ENCODE results near the gene PDCD10.

The PDCD10 gene

DNA sequence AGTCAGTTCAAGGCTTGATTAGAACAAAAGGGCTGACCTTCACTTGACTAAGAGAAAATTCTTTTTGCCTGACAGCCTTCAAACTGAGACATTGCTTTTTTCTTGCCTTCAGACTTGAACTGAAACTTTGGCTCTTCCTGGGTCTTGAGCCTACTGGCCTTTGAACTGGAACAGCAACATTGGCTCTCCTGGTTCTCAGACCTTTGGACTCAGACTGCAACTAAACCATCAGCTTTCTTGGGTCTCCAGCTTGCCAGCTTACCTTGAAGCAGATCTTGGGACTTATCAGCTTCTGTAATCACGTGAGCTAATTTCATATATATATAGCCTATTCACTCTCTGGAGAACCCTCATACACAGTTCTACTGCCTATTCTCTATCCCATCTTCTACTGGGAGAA lies 61.5 kb downstream of the PDCD10 start:
- no peak for DNase-seq

- no peak for DNase-seq
Observed at GRCh38 chr3:167671878-167672427, 62.7 kb downstream of the PDCD10 start.

DNA sequence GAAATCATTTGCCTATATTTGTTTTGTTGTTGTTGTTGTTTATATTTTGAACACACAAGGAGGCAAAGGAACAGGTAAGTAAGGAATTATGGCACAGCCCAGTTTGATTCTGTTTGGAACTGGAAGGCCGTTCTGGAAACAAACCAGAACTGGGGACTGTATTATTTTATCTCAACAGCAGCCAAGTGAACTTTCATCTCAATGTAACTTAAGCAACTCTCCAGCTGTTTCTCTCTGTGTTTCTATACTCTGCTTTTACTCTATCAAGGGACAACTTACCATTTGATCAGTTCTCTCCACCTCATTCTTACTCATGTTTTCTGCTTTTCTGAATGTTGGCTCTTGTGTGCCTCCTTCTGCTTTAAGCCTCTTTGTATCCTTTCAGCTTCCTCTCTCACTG lies 65.0 kb downstream of the PDCD10 start:
- DNase-seq = no peak

DNA sequence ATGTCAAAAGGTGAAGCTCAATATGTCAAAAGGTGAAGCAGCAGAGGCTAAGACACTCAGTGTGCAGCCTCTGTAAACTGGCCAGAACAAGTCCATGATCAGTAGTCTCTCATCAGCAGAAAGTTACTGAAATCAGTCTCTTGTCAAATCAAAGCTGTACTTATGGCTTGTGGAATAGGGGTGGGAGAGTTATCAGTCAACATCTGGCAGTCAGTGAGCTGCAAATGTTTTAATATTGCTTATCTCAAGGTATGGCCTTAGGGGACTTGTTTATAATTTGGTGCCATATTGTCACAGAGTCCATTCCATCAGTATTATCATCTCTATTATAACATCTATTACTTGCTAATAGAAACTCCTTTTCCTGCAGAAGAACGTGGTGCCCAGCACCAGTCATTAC lies 66.0 kb downstream of the PDCD10 start:
- no peak for DNase-seq

DNA sequence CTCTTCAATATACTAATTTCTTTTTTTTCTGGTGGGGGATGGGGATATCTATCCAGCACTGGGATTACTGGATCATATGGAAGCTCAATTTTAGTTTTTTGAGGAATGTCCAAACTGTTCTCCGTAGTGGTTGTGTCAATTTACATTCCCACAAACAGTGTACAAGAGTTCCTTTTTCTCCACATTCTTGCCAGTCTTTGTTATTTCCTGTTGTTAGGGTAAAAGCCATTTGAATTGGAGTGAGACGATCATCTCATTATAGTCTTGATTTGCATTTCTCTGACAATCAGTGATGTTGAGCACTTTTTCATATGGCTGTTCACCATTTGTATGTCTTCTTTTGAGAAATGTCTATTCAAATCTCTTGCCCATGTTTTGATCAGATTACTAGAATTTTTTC lies 68.1 kb downstream of the PDCD10 start:
- DNase-seq = no peak

- DNase-seq = no peak
Observed at GRCh38 chr3:167662919-167663400, 71.7 kb downstream of the PDCD10 start.

DNA sequence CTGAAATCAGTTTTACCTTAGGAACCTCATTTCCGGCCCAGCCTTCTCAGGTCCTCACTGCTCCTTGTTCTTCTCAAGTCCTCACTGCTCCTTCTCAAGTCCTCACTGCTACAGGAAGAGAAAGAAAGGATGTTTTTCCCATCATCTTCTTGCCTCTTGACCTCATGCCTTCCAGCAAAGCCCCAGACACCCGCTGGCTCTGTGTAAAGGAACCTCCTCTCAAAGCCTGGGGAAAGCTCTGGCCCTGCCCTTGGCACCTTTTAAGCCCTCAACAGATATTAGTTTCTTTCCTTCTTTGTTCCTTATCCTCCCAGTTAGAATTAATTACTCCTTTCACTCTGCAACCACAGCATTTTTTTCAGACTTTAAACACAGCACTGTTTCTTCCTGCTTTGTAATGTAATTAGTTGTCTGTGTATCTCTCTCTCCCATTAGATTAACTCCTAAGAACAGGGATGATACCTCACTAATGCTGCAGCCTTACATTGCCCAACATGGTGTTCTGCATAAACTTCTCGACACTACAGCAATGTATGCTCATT lies 76.9 kb downstream of the PDCD10 start:
- DNase-seq = no peak

DNA sequence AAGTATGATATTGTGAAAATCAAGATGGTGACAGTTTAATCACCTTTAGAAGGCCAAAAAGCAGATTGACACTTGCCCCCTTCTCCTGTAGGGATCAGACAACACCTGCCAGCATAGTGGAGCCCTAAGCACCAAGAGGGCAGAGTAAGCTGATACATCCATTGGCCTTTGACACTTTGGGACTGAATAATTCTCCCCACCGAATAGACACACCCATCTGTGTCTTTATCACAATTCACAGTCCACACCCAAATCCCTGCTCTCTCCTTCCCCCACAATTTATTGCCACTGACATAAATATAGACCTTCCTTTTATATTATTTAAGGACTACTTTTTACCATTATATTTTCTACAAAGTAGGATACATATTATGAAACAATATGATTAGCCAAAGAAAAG lies 77.9 kb downstream of the PDCD10 start:
- DNase-seq = no peak

GRCh38 chr3:167653760-167654159 lies 80.9 kb downstream of the PDCD10 start, which contains the start of gene WDR49:
WDR49 (minus strand) TSS chr3:167653942; CDS start chr3:167653425, 517 bp downstream.
- no peak for DNase-seq

DNA sequence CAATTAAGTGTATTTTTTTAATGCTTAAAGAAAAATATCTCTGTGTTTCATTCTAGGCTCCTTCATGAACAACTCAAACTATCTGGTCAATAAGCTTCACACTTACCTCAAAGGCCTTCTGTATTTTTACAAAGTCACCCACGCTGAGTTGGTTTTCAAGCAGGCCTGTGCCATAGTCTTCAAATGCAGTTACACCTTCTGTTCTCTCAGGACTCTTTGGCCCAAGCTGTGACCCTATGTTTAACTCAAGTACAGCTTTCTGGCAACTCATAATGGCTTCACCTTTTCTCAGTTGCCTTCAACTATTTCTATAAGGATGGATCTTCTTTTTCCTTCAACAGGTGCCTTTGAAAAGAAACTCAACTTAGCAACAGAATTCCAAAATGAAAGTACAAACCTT lies 81.5 kb downstream of the PDCD10 start:
- no peak for DNase-seq

GRCh38 chr3:167651826-167652225 lies 82.9 kb downstream of the PDCD10 start:
- no peak for DNase-seq

GRCh38 chr3:167650459-167650858 lies 84.2 kb downstream of the PDCD10 start:
- no peak for DNase-seq

DNA sequence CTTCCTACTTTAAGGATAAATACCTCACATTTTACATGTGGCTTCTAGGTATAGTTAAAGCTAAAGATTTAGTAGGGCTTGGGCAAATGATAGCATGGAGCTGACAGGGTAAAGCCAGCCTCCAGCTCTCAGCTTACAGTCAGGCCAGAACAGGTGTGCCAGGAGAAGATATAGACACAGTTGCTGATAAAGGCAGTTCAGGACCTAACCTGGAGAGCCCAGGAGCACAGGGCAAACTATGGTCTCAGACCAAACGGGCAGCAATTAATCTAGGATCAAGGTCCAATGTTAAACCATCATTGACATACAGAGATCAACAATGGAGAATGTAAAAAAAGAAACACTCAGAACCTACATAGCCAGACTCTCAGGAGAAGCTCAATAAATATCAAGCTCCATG lies 84.9 kb downstream of the PDCD10 start:
- DNase-seq = no peak

- no peak for DNase-seq
Observed at GRCh38 chr3:167644611-167645010, 90.1 kb downstream of the PDCD10 start.
